B cell (primary cell): ENCODE measurements around the gene NR3C2. TPM values are rescaled to one million over a fixed set of nuclear protein-coding genes. Genes with fewer than 3 reads are reported as not detected.

ENCODE experiments used
- ATAC-seq: fragments of 200-7000 bp; cut with Tn5 transposase; one replicate; pipeline ENCODE4 v1.10.0; 2021; ENCODE audit warnings: low read depth, mild to moderate bottlenecking, moderate number of reproducible peaks, moderate library complexity
- CTCF ChIA-PET: fragments of 350-600 bp; sonication (Branson Sonifier 250); formaldehyde crosslinking; loops from one replicate; lab custom pipeline; 2021; ENCODE audit warnings: antibody characterized with exemption, inconsistent platforms; lab: Charles Lee
- POLR2A ChIA-PET: fragments of 350-600 bp; sonication (Branson Sonifier 250); formaldehyde crosslinking; loops from one replicate; lab custom pipeline; 2021; ENCODE audit warnings: antibody characterized with exemption; lab: Charles Lee
- DNase-seq: peaks from one replicate; pipeline ENCODE4 v3.0.0; 2013
- H2AFZ ChIP-seq: 2 replicates; pipeline ENCODE4 v1.6.1; 2012; ENCODE audit warnings: mild to moderate bottlenecking, low read depth, low read length; ENCODE audit not compliant: insufficient read depth, poor library complexity, severe bottlenecking
- H3K27ac ChIP-seq, 2 donors: 1 replicate in 1 of 2; 2 replicates in 1 of 2; pipeline ENCODE4 v1.5.1; 2012 to 2013; ENCODE audit warnings: low read length in 2 of 2, mild to moderate bottlenecking in 2 of 2, moderate library complexity in 1 of 2
- H3K27me3 ChIP-seq, 4 experiments: fragments of 200-600 bp in 1 of 4; sonication (generic) in 1 of 4; replicated peaks in 1 of 4; 1 replicate in 2 of 4; 2 replicates in 2 of 4; pipeline versions ENCODE4 v1.6.1 to v1.7.0; 2013 to 2016; ENCODE audit warnings: low read length in 3 of 4, mild to moderate bottlenecking in 2 of 4, mixed read lengths in 1 of 4, moderate library complexity in 1 of 4; ENCODE audit not compliant: insufficient read depth in 4 of 4, control insufficient read depth in 3 of 4; ENCODE audit errors: control extremely low read depth in 1 of 4
- H3K36me3 ChIP-seq, 2 experiments: replicated peaks in 1 of 2; 1 replicate in 1 of 2; 2 replicates in 1 of 2; pipeline versions ENCODE4 v1.6.1 to v1.7.1; 2013; ENCODE audit warnings: low read length in 1 of 2; ENCODE audit not compliant: insufficient read depth in 2 of 2, control insufficient read depth in 1 of 2; ENCODE audit errors: control extremely low read depth in 1 of 2, extremely low read depth in 1 of 2
- H3K4me1 ChIP-seq, 2 donors: fragments of 200-600 bp in 1 of 2; sonication (generic) in 1 of 2; 1 replicate in 1 of 2; 2 replicates in 1 of 2; pipeline versions ENCODE4 v1.5.1 to v1.6.1; 2013 to 2017; ENCODE audit warnings: low read length in 2 of 2; ENCODE audit not compliant: control insufficient read depth in 2 of 2, insufficient read depth in 2 of 2
- H3K4me2 ChIP-seq: replicated peaks from 2 replicates; pipeline ENCODE3; 2012; ENCODE audit warnings: mild to moderate bottlenecking, low read depth, low read length; ENCODE audit not compliant: poor library complexity, severe bottlenecking
- H3K4me3 ChIP-seq, 5 experiments: fragments of 200-600 bp in 1 of 5; sonication (generic) in 1 of 5; 1 replicate in 3 of 5; 2 replicates in 2 of 5; pipeline versions ENCODE4 v1.5.1 to v1.7.0; 2011 to 2016; ENCODE audit warnings: low read length in 4 of 5, mild to moderate bottlenecking in 4 of 5, low read depth in 2 of 5, control low read depth in 1 of 5, moderate library complexity in 1 of 5; ENCODE audit not compliant: insufficient read depth in 1 of 5; ENCODE audit errors: control extremely low read depth in 1 of 5, extremely low read depth in 1 of 5
- H3K79me2 ChIP-seq: fragments of 200-600 bp; sonication (generic); one replicate; pipeline ENCODE4 v1.6.0; 2016; ENCODE audit warnings: low read length; ENCODE audit not compliant: control insufficient read depth, insufficient read depth
- H3K9ac ChIP-seq: fragments of 200-600 bp; sonication (generic); 2 replicates; pipeline ENCODE4 v1.6.1; 2017; ENCODE audit warnings: mild to moderate bottlenecking, low read length, moderate library complexity
- H3K9me3 ChIP-seq, 3 donors: one replicate each; pipeline versions ENCODE4 v1.6.1 to v1.7.1; 2013; ENCODE audit warnings: low read length in 2 of 3; ENCODE audit not compliant: control insufficient read depth in 2 of 3, insufficient read depth in 1 of 3; ENCODE audit errors: control extremely low read depth in 1 of 3
- H4K20me1 ChIP-seq: 2 replicates; pipeline ENCODE4 v1.6.0; 2012; ENCODE audit warnings: mild to moderate bottlenecking, low read length; ENCODE audit not compliant: insufficient read depth, control insufficient read depth, poor library complexity, severe bottlenecking
- H3K27ac Mint-ChIP-seq: one replicate; pipeline ENCODE4 v1.8.0; 2021; ENCODE audit warnings: mixed read lengths
- H3K27me3 Mint-ChIP-seq: one replicate; pipeline ENCODE4 v1.8.0; 2021; ENCODE audit warnings: mixed read lengths
- H3K4me1 Mint-ChIP-seq: one replicate; pipeline ENCODE4 v1.8.0; 2021; ENCODE audit warnings: mixed read lengths
- H3K4me3 Mint-ChIP-seq: one replicate; pipeline ENCODE4 v1.8.0; 2021; ENCODE audit warnings: mixed read lengths
- H3K9me3 Mint-ChIP-seq: one replicate; pipeline ENCODE4 v1.8.0; 2022; ENCODE audit warnings: mixed read lengths; ENCODE audit not compliant: insufficient read depth
- CTCF ChIP-seq: fragments of 200-600 bp; IDR thresholded peaks from one replicate; pipeline ENCODE4 v1.8.0; 2022; ENCODE audit warnings: antibody characterized with exemption, mild to moderate bottlenecking
- EZH2 ChIP-seq: IDR thresholded peaks from 2 replicates; pipeline ENCODE4 v1.6.1; 2012; ENCODE audit warnings: borderline replicate concordance, low read depth, mild to moderate bottlenecking, moderate library complexity, low read length; ENCODE audit not compliant: insufficient read depth, poor library complexity, severe bottlenecking
- WGBS: methylation state at CpG from one replicate; pipeline ENCODE4 v1.1.5; 2013; ENCODE audit warnings: missing lambda C conversion rate; ENCODE audit not compliant: insufficient coverage; 5-methylcytosine and 5-hydroxymethylcytosine counted together
- intact Hi-C: fragments of 100-400 bp; cut with micrococcal nuclease; formaldehyde crosslinking; loops from one replicate; pipeline ENCODE4 v1.10.0; 2022
- polyA plus RNA-seq: library from polyadenylated mRNA; depleted of rRNA; stranded (reverse); fragments of >200 nt; gene quantifications from 2 replicates; pipeline ENCODE4 v1.2.3, GENCODE V29; 2012
- total RNA-seq, 2 donors: library from RNA; stranded (reverse); fragments of 120-200 nt in 1 of 2; gene quantifications; 1 replicate in 1 of 2; 2 replicates in 1 of 2; pipeline versions ENCODE4 v1.2.3 to v1.2.4, GENCODE V29; 2013 to 2022

The NR3C2 gene
- total and polyA plus RNA-seq, 2 donors (not counting 1 experiment from before 2014, with no cell fraction given): 6.7 to 19.3 TPM

GRCh38 chr4:148258535-148258934 lies 183.7 kb downstream of the NR3C2 start:
- DNase-seq: no peak
- H3K9me3 Mint-ChIP-seq: no peaks in the 10 kb centered on the region
- Histone ChIP-seq H3K4me3 (no peak overlapping the region), H2AFZ (no peak overlapping the region), H3K9me3 (no peaks in the 10 kb centered on the region), H3K27me3 (no peaks in the 10 kb centered on the region), H4K20me1 (peaks cover 4% of the 10 kb centered on the region), H3K4me1 (no peaks in the 10 kb centered on the region), H3K27ac (no peak overlapping the region), H3K9ac (no peak overlapping the region), H3K79me2 (no peaks in the 10 kb centered on the region), H3K36me3 (no peaks in the 10 kb centered on the region), H3K4me2 (no peak overlapping the region)
- no peak overlapping the region for H3K4me3 Mint-ChIP-seq
- H3K4me1 Mint-ChIP-seq: peaks cover 2% of the 10 kb centered on the region
- 93% methylated on average over 6 of the region's 7 CpGs for WGBS
- no peaks in the 10 kb centered on the region for H3K27me3 Mint-ChIP-seq
- TF ChIP-seq CTCF (no peak), EZH2 (no peak)
- CTCF ChIA-PET: interaction anchor here (0.7 kb wide), 1 partner anchor 13 kb away, joined by 3 read pairs; no protein-coding TSS in a partner anchor
- no peak for ATAC-seq
- H3K27ac Mint-ChIP-seq: no peak overlapping the region
- POLR2A ChIA-PET: no interaction called here
- intact Hi-C loops: no loop called here

GRCh38 chr4:148255344-148255720 lies 186.9 kb downstream of the NR3C2 start:
- H3K9me3 ChIP-seq: no peaks in the 10 kb centered on the region
- no peak overlapping the region for H3K27ac Mint-ChIP-seq

More at GRCh38 chr4:148255344-148255720, 186.9 kb downstream of the NR3C2 start:
- Mint-ChIP-seq H3K9me3 (no peaks in the 10 kb centered on the region), H3K4me1 (peaks cover 2% of the 10 kb centered on the region), H3K27me3 (no peaks in the 10 kb centered on the region), H3K4me3 (no peak overlapping the region)
- DNase-seq: no peak
- H3K4me2 ChIP-seq: no peak overlapping the region
- H3K4me1 ChIP-seq: no peaks in the 10 kb centered on the region
- no peaks in the 10 kb centered on the region for H3K36me3 ChIP-seq
- H3K27me3 ChIP-seq: no peaks in the 10 kb centered on the region
- no peaks in the 10 kb centered on the region for H3K79me2 ChIP-seq
- no peak overlapping the region for H3K9ac ChIP-seq
- no peak overlapping the region for H3K27ac ChIP-seq
- POLR2A ChIA-PET: no interaction called here
- H2AFZ ChIP-seq: no peak overlapping the region
- no peak overlapping the region for H3K4me3 ChIP-seq
- H4K20me1 ChIP-seq: no peaks in the 10 kb centered on the region
- CTCF ChIA-PET: no interaction called here
- intact Hi-C loops: no loop called here
- no peak for ATAC-seq
- no CpG with 5 or more reads among the region's 1 CpG for WGBS
- TF ChIP-seq EZH2 (no peak), CTCF (no peak)
